ENCODE data around the gene NAPB.

NAPB gene

DNA sequence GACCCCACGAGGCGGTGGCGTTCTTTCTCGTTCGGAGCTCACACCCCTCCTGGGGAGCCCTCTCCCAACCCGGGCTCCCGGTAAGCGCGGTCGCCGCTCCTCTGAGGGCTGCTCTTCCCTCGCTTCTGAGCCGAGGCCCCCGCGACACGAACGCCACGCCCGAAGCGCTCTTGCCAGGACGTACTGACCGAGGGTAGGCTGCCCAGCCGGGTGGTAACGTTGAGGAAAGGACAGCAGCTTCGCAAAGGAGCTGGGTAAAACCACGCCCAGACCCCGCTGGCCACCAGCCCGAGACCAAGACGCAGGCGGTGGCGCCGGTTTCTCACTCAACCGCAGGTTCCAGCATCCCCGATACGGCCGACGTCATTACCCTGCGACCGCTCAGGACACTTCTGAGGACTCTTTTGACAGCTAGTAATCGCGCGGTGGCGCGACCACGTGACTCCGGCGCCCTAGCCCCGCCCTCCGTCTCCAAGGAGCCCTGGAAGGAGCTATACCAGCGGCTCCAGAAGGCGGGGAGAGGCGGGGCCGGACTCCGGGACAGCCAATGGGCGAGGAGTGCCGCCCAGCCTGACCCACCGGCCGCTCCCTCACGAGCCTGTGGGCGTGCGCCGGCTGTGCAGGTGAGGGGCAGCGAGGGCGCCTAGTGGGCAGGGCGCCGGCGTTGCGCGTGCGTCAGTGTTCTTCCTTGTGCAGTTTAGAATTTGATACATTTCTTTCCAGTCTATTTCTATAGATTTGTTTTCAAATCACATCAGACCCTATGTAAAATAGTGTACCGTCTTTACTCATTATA lies 63.3 kb downstream of the NAPB start:
- H2AFZ ChIP-seq (ENCODE audit: low read length) = no peak overlapping the region
- no peaks in the 10 kb centered on the region for H3K9me3 ChIP-seq (ENCODE audit: low read length)
- H4K20me1 ChIP-seq (ENCODE audit: insufficient read depth, low read length) = no peaks in the 10 kb centered on the region
- H3F3A ChIP-seq (ENCODE audit: insufficient read depth, low read length) = no peaks in the 10 kb centered on the region
- H3K79me2 ChIP-seq (ENCODE audit: insufficient read depth, low read length) = peaks cover 7% of the 10 kb centered on the region
- peak overlapping the region; percentile 79 for H3K4me2 ChIP-seq (ENCODE audit: low read length)
- H3K27me3 ChIP-seq (ENCODE audit: insufficient read depth, low read length) = no peaks in the 10 kb centered on the region
- TF ChIP-seq, protein P1, sequence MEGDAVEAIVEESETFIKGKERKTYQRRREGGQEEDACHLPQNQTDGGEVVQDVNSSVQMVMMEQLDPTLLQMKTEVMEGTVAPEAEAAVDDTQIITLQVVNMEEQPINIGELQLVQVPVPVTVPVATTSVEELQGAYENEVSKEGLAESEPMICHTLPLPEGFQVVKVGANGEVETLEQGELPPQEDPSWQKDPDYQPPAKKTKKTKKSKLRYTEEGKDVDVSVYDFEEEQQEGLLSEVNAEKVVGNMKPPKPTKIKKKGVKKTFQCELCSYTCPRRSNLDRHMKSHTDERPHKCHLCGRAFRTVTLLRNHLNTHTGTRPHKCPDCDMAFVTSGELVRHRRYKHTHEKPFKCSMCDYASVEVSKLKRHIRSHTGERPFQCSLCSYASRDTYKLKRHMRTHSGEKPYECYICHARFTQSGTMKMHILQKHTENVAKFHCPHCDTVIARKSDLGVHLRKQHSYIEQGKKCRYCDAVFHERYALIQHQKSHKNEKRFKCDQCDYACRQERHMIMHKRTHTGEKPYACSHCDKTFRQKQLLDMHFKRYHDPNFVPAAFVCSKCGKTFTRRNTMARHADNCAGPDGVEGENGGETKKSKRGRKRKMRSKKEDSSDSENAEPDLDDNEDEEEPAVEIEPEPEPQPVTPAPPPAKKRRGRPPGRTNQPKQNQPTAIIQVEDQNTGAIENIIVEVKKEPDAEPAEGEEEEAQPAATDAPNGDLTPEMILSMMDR (IDR thresholded peaks at IDR 0.05; ENCODE audit: low read length) = no peak
- TF ChIP-seq EZH2 (IDR thresholded peaks at IDR 0.05; ENCODE audit: borderline replicate concordance, low read length) = no peak
- H3K27ac ChIP-seq (ENCODE audit: low read depth, low read length, poor library complexity, severe bottlenecking) = peak overlapping the region; percentile 74
- H3K9me2 ChIP-seq (ENCODE audit: low read depth, low read length) = no peaks in the 10 kb centered on the region
- peaks cover 28% of the 10 kb centered on the region for H3K36me3 ChIP-seq (ENCODE audit: insufficient read depth, low read length)
- H3K9ac ChIP-seq (ENCODE audit: low read length) = peak overlapping the region; percentile 74
- H3K4me3 ChIP-seq (ENCODE audit: low read depth, low read length, poor library complexity, severe bottlenecking) = peak overlapping the region; percentile 72
- H3K4me1 ChIP-seq (ENCODE audit: insufficient read depth, low read length, severe bottlenecking) = peaks cover 33% of the 10 kb centered on the region

DNA sequence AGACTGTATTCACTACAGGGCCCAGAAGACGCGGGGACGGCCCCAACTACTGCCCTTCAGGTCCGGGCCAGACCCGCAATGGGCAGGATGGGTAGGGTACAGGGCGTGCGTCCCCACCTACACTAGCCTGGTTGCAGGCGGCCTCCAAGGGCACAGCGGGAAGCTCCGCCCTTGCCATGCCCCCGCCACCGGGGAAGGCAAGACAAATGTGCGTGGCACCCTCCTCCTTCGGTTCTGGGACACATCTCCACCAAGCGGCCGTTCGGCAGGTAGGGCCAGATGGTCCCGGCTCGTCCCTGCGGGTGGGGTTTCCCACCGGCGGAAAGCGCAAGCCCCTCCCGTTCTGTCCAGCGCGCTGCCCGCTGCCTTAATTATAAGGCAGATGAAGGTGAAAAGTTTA lies 65.1 kb downstream of the NAPB start:
- Histone ChIP-seq H3K36me3 (ENCODE audit: insufficient read depth, low read length) (peaks cover 28% of the 10 kb centered on the region), H3K4me2 (ENCODE audit: low read length) (no peak overlapping the region), H2AFZ (ENCODE audit: low read length) (no peak overlapping the region), H3K9me2 (ENCODE audit: low read depth, low read length) (no peaks in the 10 kb centered on the region), H3K27me3 (ENCODE audit: insufficient read depth, low read length) (no peaks in the 10 kb centered on the region), H3K79me2 (ENCODE audit: insufficient read depth, low read length) (peaks cover 18% of the 10 kb centered on the region), H3K4me3 (ENCODE audit: low read depth, low read length, poor library complexity, severe bottlenecking) (no peak overlapping the region), H3K4me1 (ENCODE audit: insufficient read depth, low read length, severe bottlenecking) (peaks cover 43% of the 10 kb centered on the region), H3K9me3 (ENCODE audit: low read length) (no peaks in the 10 kb centered on the region), H4K20me1 (ENCODE audit: insufficient read depth, low read length) (no peaks in the 10 kb centered on the region), H3K9ac (ENCODE audit: low read length) (no peak overlapping the region), H3F3A (ENCODE audit: insufficient read depth, low read length) (no peaks in the 10 kb centered on the region), H3K27ac (ENCODE audit: low read depth, low read length, poor library complexity, severe bottlenecking) (no peak overlapping the region)
- TF ChIP-seq, protein P1 (IDR thresholded peaks at IDR 0.05; ENCODE audit: low read length) = no peak
- TF ChIP-seq EZH2 (IDR thresholded peaks at IDR 0.05; ENCODE audit: borderline replicate concordance, low read length) = no peak

DNA sequence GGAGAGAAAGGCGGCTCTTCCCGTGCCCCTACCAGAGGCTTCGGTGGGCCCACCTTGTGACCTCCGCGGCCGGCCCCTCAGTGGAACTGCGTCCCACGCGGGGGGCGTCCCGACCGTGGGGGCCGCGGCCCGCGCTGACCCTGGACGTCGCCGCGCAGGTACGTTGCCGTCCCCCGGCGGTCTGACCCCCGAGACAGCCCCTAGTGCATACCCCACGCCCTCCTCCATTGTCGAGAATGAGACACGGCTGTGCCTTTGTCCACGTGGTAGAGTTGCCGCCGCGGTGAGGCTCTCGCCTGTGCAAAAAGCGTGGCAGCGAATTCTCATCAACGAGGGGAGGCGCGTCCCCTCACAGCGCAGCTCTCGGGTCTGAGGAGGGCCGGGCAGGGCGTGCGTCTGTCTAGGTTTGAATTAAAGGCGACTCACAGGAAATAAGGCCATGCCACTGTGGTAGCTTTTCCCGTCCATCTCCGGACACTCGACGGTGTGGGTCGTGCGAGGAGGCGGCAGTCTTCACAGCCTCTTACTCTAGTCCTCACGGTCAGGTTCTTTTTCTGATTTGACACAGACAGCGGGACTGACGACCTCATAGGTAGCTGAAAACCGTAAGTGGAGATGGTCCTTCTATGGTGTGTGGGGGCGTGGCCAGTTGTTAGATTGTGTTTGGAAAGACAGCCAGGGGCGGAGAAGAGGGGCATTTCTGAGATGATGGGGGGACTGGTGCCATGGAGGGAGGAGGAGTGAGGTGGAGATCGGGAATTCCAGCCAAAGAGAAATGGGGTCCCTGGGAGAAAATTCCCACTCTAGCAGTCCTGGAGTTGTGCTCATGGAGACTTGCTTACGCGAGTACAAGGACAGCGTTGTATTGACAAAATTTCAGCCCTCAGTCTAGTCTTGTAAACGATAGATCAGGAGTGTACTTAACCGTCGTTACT lies 70.1 kb downstream of the NAPB start:
- no peaks in the 10 kb centered on the region for H3F3A ChIP-seq (ENCODE audit: insufficient read depth, low read length)
- H3K79me2 ChIP-seq (ENCODE audit: insufficient read depth, low read length) = peaks cover 23% of the 10 kb centered on the region
- no peaks in the 10 kb centered on the region for H3K9me3 ChIP-seq (ENCODE audit: low read length)
- H3K4me2 ChIP-seq (ENCODE audit: low read length) = peak overlapping the region; percentile 82
- H3K36me3 ChIP-seq (ENCODE audit: insufficient read depth, low read length) = peaks cover 28% of the 10 kb centered on the region
- no peaks in the 10 kb centered on the region for H3K9me2 ChIP-seq (ENCODE audit: low read depth, low read length)
- H3K27ac ChIP-seq (ENCODE audit: low read depth, low read length, poor library complexity, severe bottlenecking) = peak overlapping the region; percentile 84
- peaks cover 23% of the 10 kb centered on the region for H3K4me1 ChIP-seq (ENCODE audit: insufficient read depth, low read length, severe bottlenecking)
- TF ChIP-seq, protein P1 (IDR thresholded peaks at IDR 0.05; ENCODE audit: low read length) = no peak
- TF ChIP-seq EZH2 (IDR thresholded peaks at IDR 0.05; ENCODE audit: borderline replicate concordance, low read length) = no peak
- H2AFZ ChIP-seq (ENCODE audit: low read length) = no peak overlapping the region
- H3K9ac ChIP-seq (ENCODE audit: low read length) = peak overlapping the region; percentile 99
- no peaks in the 10 kb centered on the region for H3K27me3 ChIP-seq (ENCODE audit: insufficient read depth, low read length)
- no peaks in the 10 kb centered on the region for H4K20me1 ChIP-seq (ENCODE audit: insufficient read depth, low read length)
- H3K4me3 ChIP-seq (ENCODE audit: low read depth, low read length, poor library complexity, severe bottlenecking) = peak overlapping the region; percentile 93
